ENCODE data around the gene TMEM156.
"Not testable (repeated sequence)": the region's sequence is repeated elsewhere in the genome, so short reads cannot be mapped to it uniquely, and the experiment has no call there.

The TMEM156 gene

DNA sequence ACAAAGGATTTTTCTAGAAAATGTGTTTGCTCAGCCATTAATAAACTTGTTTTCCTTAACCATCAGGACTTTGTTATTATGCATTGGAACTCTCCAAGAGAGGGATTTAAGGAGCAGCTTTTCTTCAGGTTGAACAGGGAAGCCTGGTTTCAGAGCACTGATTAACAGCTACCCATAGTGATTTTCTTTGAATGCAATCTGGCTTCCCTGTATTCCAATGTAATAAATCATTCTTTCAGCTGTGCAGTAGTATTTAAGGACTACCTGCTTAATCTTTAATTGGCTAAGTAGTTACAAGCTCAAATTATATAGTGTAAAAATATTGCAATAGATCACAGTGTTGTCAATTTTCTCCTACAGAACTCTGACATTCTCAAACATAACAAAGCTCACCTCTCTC lies 77.5 kb downstream of the TMEM156 start:
- no peak for DNase-seq

DNA sequence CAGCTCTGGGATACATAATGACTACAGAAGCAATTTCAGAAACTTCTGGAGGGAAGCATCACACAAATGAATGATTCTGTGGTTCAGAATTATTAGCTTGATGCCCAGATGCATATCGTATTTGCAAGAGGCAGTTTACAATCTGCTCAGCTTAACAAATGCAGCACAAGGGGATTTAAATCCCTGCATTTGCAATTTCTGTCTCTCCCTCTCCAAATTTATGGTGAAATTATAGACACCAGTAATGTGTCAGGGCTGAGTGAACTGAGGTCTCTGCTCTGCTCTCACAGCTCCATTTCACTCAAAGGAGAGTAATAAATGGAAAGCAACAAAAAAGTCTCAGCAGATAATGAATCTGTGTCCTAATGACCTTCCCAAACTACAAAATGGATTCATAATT lies 80.2 kb downstream of the TMEM156 start:
- no peak for DNase-seq

DNA sequence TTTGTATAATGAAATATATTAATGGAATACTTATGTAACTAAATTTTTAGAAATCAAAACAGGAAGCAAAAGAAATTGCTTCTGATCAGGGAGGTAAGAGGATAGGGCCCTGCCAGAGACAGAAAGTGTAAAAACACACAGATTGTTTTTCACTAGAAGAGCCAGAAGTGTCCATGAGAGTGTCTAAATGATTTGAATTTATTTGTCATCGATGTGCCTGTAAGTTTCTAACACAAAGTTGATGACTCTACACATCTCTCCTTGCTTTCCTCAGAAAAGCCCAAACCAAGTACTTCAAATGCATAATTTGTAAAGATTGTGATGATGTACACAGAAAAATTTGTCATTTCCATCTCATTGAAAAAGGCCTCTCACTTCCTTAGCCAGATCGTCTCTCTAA lies 80.6 kb downstream of the TMEM156 start:
- no peak for DNase-seq

DNA sequence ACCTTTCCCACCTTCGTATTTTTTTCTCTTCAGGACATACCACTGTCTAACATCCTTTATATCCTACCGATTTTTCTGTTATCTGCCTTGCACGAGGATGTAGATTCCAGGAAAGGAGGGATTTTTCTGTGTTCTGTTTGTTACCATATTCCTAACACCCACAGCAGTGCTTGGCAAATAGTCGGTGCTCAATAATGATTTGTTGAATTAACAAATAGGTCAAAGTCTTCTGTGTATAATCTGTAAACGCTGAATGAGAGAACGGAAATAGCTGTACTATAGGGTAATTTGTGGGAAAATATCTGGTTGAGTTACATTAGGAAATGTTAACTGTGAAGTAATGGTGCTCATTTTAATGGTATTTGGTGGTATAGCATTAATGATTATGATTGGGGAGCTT lies 81.5 kb downstream of the TMEM156 start:
- no peak for DNase-seq

DNA sequence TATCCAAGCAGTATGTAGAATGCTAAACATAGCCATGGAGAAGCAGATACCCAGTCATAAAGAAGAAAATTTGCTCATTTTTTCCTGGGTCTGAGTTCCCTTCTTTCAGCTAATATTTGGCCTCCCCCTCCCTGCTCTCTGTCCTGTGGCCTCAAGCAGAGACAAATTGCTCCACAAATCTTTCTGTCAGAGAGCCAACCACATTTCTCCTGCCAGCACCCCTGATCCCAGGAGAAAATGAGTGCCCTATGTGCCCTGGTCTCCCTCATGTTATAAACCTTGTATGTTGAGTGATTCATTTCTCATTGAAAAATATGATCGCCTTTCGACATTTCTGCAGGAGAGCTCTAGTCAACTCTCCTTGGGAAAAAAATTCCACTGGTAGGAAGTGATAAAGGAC lies 82.0 kb downstream of the TMEM156 start:
- DNase-seq: no peak

DNA sequence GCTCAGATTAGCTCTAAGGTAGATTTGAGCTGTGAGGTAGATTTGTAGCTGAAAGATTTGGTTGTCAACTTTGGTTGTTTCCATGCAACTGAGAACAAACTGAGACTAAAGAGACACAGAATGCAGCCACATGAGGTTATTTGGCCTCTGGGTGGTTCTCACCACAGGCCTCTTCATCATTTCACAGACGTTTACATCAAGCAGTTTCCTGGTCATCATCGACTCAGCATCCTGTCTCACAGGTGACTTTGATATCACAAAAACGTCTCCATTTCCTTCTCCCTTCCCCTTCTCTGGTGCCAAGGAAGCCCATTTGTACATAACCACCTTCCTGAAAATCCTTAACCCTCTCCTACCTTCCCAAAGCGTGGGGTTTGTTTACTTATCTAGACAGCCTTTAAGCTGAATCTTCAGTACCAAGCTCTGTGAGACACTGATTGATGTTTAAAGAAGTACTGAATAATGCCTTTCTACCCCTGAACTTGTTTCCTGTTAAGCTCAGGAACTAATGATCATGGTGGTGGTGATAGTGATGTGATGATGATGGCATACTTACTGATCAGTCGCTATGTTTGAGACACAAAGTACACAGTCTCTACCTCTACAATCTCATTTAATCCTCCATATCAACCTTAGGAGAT lies 82.7 kb downstream of the TMEM156 start:
- DNase-seq: no peak

DNA sequence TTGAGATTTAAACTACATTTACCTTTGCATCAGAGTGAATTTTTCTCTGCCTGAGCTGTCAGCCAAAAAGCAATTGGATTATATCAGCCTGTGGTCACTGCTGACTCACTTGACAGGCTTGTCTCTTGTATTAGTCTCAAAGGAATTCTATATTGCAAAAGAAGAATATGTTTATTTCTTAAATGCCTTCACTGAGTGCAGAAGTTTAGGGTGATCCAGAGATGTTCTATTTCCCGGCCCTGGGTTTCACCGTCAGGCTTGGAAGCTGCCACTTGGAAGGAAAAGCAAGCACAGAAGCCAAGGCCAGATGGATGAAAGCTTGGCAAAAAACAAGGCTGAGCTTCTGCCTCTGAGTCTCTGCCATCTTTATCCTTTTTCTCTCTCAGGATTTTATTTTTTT lies 83.7 kb downstream of the TMEM156 start:
- DNase-seq: no peak

DNA sequence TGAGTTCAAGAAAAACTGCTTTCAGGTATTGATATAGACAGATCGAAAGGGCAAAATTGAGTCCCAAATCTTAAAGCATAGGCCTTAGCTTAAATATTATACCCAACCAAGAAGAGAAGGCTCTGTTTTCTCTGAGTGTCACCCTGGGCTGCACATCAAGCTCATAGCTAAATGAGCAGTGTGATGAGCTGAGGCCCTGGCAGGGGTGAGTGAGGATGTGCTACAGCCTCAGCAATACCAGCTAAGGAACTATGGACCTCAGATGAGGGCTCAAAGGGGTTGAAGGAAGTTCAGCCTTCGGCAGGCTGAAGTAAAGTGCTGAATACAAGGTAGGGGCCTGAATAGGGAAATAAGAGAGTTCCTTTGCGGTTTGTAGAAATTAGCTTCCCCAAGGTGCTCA lies 85.3 kb downstream of the TMEM156 start:
- no peak for DNase-seq

DNA sequence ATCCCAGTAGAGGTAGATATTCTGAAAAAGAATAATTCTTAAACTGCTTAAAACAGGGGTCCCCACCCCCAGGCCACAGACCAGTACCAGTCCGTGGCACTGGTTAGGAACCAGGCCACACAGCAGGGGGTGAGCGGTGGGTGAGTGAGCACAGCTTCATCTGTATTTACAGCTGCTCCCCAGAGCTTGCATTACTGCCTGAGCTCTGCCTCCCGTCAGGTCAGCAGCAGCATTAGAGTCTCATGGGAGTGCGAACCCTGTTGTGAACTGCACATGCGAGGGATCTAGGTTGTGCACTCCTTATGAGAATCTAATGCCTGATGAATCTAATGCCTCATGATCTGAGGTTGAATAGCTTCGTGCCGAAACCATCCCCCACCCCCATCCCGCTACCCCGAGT lies 87.8 kb downstream of the TMEM156 start:
- DNase-seq: no peak

DNA sequence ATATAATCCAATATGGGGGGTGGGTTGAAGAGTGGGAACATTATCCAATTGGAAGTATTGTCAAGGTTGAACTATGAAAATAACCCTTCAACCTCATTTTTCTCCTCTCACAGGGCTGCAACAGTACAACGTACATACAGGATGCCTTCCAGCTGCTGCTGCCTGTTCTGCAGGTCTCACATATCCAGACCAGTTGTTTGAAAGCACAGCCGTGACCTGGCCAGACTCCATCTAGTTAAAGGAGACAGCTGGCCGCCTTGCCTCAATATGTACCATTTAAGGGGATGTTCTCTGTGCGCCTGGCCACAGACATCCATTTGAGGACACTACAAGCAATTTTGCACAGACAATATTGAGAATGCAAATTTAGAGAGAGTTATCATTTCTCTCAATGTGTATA lies 88.9 kb downstream of the TMEM156 start:
- DNase-seq: peak; percentile 18

DNA sequence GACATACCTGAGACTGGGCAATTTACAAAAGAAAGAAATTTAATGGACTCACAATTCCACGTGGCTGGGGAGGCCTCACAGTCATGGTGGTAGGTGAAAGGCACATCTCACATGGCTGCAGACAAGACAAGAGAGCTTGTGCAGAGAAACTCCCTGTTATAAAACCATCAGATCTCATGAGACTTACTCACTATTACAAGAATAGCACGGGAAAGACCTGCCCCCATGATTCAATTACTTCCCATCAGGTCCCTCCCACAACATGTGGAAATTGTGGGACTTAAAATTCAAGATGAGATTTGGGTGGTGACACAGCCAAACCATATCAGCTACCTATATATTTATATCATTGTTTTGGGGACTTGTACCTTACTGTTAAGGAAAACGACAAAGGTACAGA lies 90.3 kb downstream of the TMEM156 start:
- DNase-seq: not testable (repeated sequence)

DNA sequence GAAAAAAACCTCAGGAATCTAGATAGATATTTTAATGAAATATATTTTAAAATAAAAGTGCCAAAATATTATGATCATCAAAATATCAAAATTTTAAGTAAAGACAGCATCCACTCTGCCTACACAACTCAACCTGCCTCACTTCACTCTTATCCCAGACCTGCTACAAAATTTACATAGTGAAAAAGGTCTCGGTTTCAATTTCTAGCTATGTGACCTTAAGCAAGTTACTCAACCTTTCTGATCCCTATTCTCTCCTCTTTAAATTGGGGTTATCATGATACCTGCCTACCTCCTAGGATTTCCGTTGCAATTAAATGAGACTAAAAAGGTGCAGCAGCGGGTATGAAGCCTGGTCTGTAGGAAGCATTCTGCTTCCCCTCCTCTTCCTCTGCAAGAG lies 91.7 kb downstream of the TMEM156 start:
- DNase-seq: no peak

DNA sequence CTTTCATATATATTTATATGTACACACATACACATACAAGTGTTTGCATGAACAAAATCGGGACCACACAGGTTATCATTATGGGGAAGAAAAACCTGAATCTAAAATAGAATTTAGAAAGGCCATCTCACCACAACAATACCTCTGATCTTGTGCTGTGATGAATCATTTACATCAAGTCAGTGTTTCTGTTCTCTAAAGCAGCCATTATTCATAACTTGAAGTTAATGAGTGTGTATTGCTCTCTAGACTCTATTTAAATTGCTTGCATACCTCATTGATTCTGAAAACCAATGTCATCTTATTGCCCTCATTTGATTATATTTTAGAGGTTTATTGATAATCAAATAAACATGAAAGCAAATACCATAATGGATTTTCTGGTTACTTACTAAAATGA lies 93.0 kb downstream of the TMEM156 start:
- no peak for DNase-seq

DNA sequence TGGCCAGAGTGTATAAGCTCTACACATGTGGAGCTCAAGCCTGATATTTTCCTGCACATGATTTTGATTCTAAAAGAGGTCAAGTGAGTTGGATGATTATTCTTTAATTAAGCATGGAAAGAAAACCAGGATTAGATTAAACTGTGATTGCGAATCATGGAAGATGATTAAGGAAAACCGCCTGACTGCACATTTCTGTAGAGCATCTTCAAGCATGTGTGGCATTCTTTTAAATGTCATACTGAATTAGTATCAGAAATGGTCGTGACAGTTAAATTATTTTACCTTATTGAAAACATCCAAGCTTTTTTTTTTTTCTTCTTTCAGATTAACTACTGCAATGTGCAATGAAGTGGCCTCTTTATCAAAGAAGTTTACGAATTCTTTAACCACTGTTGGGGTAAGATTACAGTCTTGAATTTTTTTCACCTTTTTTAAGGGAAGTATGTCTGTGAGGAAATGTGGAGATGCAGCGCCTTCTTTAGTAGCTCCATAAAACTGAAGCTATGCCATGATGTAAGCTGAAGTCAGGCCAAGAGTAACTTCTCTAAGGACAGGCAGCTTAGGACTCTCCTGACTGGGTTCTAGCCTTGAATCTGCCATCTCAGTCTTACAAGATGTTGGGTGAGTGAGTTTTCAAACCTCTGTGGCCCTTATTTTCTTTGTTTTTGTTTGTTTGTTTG lies 96.7 kb downstream of the TMEM156 start:
- DNase-seq: no peak

DNA sequence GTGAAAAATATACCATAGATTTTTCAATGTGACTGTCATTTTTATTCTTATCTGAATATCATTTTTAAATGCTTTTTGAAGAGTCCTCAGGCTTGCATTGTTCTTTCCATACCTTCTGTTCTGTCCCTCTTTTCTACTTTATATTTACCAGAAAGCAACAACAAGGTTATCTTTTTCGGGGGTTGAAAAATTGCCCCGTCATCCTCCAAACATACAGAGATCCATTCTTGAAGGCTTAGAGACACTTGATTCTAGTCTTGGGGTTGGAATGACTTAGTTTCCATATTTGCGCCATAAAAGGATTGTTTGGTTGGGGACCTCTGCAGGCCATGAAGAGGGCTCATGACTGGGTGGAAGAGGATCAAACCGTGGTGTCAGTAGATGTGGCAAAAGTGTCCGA lies 101.1 kb downstream of the TMEM156 start:
- DNase-seq: no peak

DNA sequence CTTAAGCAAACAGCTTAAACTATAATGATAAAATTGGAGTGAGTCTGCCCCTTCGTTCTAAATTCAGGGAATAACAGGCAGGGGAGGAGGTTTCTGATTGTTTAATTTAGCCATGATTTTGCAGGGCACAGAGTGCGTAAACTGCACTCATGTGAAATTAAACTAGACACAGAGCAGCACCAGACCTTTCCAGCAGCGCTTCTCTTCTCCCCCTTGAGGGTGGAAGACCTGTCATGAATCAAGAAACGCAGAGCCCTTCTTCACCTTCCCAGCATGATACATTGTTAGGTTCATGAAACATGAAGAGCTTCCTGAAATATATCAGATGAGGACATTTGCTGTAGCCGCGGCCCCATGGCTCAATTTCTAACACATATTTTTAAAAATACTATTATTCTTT lies 101.5 kb downstream of the TMEM156 start:
- no peak for DNase-seq

DNA sequence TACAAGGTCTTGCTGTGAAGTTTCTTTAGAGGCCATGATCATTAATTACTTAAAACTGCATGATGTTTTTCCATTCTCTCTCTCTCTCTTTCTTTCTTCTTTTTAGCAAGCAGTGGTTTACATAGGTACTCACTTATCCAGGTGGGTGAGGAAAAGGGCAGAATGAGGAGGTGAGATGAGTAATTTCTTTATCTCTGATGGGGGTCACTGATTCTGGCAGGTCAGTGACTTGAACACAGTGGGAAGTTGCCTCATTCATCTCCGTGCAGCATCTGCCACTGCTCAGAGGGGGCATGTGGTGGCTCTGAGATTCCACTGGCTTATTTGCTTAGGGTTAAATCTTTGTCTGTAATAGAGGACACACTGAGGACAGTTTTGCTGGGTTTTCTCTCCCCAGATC lies 102.0 kb downstream of the TMEM156 start:
- no peak for DNase-seq

DNA sequence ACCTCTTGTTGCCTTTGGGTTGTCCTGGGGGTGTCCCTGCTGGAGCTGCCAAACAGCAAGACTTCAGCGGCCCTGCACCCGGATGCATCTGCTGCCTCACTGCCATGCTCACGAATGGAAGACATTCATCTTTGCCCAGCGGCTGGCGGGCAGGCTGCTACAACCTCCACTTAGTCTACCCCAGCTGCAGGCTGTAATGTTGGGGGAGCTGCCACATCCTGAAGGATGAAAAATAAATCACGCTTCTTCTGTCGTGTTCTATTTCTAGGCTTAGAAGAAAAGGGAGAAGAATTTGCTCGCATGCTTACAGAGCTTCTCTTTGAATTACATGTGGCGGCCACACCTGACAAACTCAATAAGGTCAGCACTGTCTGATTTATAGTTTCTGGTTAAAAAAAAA lies 103.2 kb downstream of the TMEM156 start:
- no peak for DNase-seq

DNA sequence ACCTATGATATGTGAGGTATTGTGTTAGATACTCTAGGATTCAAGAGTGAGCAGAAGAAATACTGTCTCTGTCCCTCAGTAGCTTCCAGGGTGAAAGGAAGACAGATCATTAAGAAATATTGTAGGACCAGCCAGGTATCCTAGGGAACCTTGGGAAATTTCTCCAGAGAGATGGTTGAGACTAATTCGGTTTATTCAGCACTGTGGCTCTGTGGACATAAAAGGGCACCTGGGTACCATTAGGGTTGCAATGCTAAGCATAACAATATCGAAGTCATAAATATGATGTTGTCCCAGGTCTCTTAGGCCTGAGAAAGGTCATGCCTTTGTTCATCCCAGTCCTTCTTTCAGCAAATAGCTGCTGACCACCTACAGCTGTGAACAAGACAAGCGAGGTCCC lies 103.6 kb downstream of the TMEM156 start:
- no peak for DNase-seq

DNA sequence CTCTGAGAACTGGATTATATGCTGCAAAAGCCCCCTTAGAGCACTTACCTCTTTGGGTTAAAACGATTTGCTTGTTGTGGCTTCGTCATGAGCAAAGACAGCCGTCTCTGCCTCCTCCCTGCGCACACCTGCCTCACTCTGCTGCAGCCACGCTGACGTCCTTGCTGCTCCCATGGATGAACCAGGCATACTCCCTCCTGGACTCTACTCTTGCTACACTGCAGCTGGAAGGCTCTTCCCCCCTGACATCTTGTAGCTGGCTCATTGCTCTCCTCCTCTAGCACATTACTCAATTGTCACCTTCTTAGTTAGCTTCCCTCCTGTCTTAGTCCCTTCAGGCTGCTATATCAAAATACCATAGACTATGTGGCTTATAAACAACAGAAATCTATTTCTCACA lies 105.3 kb downstream of the TMEM156 start:
- no peak for DNase-seq

DNA sequence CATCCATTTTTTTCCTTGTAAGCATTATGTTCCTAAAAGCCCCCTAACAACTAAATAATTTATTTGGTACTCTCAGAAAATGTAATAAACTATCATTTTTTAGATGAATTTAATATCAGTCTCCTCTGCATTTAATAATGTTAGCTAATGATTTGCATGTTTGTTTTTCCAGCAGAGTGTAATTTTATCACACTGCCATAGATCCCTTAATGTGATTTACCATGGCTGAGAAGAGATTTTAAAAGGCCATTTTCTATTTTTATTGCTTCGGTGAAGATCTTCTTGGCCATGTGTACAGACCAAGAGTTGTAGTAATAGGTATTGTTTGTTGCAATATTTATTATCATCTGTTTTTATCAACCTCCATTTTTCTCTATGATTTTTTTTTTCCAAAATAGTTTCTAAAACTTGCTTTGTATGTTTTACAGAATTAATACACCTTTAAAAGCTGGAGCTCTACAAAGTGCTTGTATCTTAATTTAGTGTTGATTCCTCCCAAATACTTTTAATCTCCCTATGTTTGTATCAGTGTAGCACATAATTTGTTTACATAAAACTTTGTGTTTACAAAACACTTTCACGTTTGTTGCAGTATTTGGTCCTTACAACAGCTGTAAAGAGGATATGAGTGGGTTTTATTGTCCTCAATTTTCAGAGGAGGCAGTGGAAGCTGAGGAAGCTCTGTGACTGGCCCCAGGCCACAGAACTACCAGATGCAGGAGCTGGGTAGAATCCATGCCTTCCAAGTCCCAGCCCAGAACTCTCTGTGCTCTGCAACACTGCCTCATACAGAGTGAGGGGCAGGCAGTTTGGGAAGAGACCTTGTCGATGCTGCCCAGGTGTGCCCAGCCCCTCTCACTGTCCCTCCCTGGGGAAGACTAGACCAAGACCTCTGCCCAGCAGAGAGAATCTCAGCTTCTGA lies 106.5 kb downstream of the TMEM156 start:
- no peak for DNase-seq

DNA sequence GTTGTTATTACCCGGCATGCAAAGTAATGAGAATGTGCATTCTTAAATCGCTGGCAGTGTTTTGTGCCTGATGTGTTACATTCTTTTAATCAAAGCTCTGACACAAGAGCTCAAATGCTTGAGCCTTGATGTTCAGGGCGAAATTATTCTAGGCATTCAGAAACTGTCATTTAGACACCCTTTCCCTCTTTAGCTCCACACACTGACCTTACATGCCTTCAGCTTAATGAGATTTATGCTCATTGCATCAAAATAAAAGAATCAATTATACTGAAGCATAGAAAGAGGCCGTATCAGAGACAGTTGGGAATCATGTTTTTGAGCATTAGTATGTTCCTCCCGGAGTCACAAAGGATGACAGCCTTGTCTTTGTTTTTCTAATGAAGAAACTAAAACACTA lies 107.9 kb downstream of the TMEM156 start:
- DNase-seq: no peak

DNA sequence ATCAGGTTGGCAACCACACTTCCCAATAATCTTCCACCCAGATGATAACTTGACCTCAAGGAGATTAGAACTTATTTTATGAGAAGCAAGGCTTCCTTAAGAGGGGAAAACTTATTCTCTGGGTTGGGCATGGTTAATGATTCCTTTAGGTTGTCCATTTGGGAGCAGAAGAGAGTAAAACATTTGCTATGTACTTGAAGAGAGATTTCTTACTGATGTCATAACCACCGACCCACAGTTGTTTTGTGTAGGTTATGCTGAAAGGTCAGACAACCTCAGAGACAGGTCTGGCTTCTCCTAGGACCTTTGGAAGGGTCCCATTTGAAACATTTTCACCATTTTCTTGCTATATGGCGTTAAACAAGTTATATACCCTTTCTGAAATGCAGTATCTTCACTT lies 108.5 kb downstream of the TMEM156 start:
- DNase-seq: no peak

DNA sequence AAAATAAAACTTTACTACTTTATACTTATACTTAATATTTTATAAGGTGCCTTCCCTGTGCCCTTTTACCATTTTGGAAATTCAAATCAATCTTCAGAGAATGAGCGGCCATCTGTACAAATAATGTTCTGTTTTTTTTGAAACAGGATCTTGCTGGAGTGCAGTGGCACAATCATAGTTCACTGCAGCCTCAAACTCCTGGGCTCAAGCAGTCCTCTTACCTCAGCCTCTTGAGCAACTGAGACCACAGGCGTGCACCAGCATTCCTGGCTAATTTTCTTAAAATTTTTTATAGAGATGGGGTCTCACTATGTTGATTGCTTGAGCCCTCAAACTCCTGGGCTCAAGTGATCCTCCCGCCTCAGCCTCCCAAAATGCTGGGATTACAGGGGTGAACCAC lies 111.1 kb downstream of the TMEM156 start:
- DNase-seq: no peak
